DOHH2 (cell line): Measurements from ENCODE around the gene IFTAP.

Source experiments
- CTCF ChIP-seq: fragments of 200-600 bp; sonication (generic); IDR thresholded peaks from one replicate; pipeline ENCODE4 v1.5.1; 2014; ENCODE audit warnings: antibody characterized with exemption, mild to moderate bottlenecking, low read depth, low read length; ENCODE audit not compliant: poor library complexity, severe bottlenecking
- EZH2phosphoT487 ChIP-seq: fragments of 200-600 bp; sonication (generic); IDR thresholded peaks from 2 replicates; pipeline ENCODE4 v1.6.1; 2017; ENCODE audit warnings: borderline replicate concordance, mild to moderate bottlenecking, antibody characterized with exemption, low read length, moderate library complexity, mixed read lengths

GRCh38 chr11:36628141-36628540 is 33.8 kb downstream of the IFTAP start:
- TF ChIP-seq CTCF: no peak
- no peak for TF ChIP-seq EZH2phosphoT487
